Measurements from ENCODE around the gene POU2AF3.

GRCh38 chr11:111331711-111332479 is 33.5 kb downstream of the POU2AF3 start:
- no peak for TF ChIP-seq EZH2 (IDR thresholded peaks at IDR 0.05; ENCODE audit: borderline replicate concordance, insufficient read depth, low read depth, low read length, poor library complexity, severe bottlenecking)
- TF ChIP-seq, protein P1, sequence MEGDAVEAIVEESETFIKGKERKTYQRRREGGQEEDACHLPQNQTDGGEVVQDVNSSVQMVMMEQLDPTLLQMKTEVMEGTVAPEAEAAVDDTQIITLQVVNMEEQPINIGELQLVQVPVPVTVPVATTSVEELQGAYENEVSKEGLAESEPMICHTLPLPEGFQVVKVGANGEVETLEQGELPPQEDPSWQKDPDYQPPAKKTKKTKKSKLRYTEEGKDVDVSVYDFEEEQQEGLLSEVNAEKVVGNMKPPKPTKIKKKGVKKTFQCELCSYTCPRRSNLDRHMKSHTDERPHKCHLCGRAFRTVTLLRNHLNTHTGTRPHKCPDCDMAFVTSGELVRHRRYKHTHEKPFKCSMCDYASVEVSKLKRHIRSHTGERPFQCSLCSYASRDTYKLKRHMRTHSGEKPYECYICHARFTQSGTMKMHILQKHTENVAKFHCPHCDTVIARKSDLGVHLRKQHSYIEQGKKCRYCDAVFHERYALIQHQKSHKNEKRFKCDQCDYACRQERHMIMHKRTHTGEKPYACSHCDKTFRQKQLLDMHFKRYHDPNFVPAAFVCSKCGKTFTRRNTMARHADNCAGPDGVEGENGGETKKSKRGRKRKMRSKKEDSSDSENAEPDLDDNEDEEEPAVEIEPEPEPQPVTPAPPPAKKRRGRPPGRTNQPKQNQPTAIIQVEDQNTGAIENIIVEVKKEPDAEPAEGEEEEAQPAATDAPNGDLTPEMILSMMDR (IDR thresholded peaks at IDR 0.05): no peak
